Neural progenitor cell (in vitro differentiated cells): ENCODE data around the gene ENAH.

Experiments used
- EZH2 ChIP-seq: fragments of 200-600 bp; sonication (generic); IDR thresholded peaks from 2 replicates; pipeline ENCODE4 v1.6.1; 2017; ENCODE audit warnings: antibody characterized with exemption, mild to moderate bottlenecking, moderate library complexity
- EZH2phosphoT487 ChIP-seq: fragments of 200-600 bp; sonication (generic); IDR thresholded peaks from 2 replicates; pipeline ENCODE4 v1.6.1; 2017; ENCODE audit warnings: antibody characterized with exemption
- TF ChIP-seq, protein P1 (sequence below): fragments of 200-600 bp; sonication (generic); IDR thresholded peaks from 2 replicates; pipeline ENCODE4 v1.5.1; 2017; ENCODE audit warnings: antibody characterized with exemption, mild to moderate bottlenecking

DNA sequence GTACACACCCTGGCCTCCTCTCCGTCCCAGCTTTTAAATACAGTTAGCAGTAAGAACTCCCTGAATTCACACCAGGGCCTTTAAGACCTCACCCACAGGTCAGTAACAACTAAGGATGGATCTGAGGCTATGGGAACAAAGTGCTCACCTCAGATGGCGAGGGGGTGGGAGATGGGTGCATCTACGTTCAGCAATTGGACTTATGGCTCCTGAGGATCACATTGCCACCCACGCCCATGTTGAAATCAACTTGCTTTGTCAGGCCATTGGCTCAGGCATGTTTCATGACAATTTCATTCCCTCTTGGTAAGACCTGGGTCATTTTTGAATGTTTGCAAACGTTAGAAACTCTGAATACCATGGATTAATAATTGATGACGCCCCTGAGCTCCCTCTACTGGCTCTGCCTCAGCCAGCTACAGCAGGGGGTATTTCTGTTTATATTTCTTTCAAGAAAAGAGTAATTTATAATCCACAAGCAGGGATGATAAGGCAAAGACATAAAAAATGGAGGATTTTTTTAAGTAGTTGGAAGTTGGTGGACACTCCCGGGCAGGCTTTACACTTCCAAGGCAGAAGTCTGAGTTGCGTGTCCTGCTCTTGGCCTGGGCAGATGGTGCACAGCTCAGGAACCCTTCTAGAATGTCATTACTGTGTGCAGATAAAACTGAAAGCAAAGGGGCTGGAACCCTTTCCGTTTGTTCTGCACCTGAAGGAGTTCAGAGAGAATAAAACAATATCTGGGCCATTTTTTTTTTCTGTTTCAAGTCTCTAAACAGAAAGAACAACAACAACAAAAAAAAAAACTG lies 211.4 kb downstream of the ENAH start:
- TF ChIP-seq, protein P1, sequence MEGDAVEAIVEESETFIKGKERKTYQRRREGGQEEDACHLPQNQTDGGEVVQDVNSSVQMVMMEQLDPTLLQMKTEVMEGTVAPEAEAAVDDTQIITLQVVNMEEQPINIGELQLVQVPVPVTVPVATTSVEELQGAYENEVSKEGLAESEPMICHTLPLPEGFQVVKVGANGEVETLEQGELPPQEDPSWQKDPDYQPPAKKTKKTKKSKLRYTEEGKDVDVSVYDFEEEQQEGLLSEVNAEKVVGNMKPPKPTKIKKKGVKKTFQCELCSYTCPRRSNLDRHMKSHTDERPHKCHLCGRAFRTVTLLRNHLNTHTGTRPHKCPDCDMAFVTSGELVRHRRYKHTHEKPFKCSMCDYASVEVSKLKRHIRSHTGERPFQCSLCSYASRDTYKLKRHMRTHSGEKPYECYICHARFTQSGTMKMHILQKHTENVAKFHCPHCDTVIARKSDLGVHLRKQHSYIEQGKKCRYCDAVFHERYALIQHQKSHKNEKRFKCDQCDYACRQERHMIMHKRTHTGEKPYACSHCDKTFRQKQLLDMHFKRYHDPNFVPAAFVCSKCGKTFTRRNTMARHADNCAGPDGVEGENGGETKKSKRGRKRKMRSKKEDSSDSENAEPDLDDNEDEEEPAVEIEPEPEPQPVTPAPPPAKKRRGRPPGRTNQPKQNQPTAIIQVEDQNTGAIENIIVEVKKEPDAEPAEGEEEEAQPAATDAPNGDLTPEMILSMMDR, result peak; percentile 16
- no peak for TF ChIP-seq EZH2
- no peak for TF ChIP-seq EZH2phosphoT487
